Thyroid gland (tissue), 4 donors: Measurements from ENCODE around the gene FAM210A. TPM values are rescaled to one million over a fixed set of nuclear protein-coding genes. Genes with fewer than 3 reads are reported as not detected.

Experiments used
- DNase-seq, 2 donors: peaks; one replicate each; pipeline ENCODE4 v3.0.0-alpha.2; 2019
- H3K27ac ChIP-seq, 3 donors: fragments of 200-600 bp; sonication (generic); 1 replicate in 2 of 3; 2 replicates in 1 of 3; pipeline ENCODE4 v1.5.1; 2016 to 2019; ENCODE audit warnings: mild to moderate bottlenecking in 1 of 3, moderate library complexity in 1 of 3
- H3K27me3 ChIP-seq: fragments of 200-600 bp; sonication (generic); one replicate; pipeline ENCODE4 v1.5.1; 2019
- H3K36me3 ChIP-seq, 2 donors: fragments of 200-600 bp; sonication (generic); one replicate each; pipeline ENCODE4 v1.5.1; 2016 to 2019
- H3K4me1 ChIP-seq, 2 donors: fragments of 200-600 bp; sonication (generic); one replicate each; pipeline ENCODE4 v1.5.1; 2017 to 2019
- H3K4me3 ChIP-seq, 3 donors: fragments of 200-600 bp; sonication (generic); replicated peaks in 1 of 3; 1 replicate in 2 of 3; 2 replicates in 1 of 3; pipeline ENCODE4 v1.5.1; 2016; ENCODE audit warnings: mild to moderate bottlenecking in 1 of 3
- H3K9me3 ChIP-seq: fragments of 200-600 bp; sonication (generic); one replicate; pipeline ENCODE4 v1.5.1; 2017
- CTCF ChIP-seq, 6 experiments: fragments of 200-600 bp in 3 of 6; fragments of 450-650 bp in 3 of 6; sonication (generic) in 3 of 6; IDR thresholded peaks; one replicate each; pipeline ENCODE4 v1.5.1; 2016 to 2019; ENCODE audit warnings: antibody characterized with exemption in 6 of 6, mild to moderate bottlenecking in 2 of 6, inconsistent platforms in 1 of 6, moderate library complexity in 1 of 6
- POLR2A ChIP-seq, 2 donors: fragments of 450-650 bp; IDR thresholded peaks; one replicate each; pipeline ENCODE4 v1.6.1; 2017; ENCODE audit warnings: antibody characterized with exemption in 2 of 2, mild to moderate bottlenecking in 2 of 2, moderate library complexity in 1 of 2
- WGBS, 2 donors: methylation state at CpG; one replicate each; pipeline ENCODE4 v1.1.5; 2017; 5-methylcytosine and 5-hydroxymethylcytosine counted together
- intact Hi-C: fragments of 100-400 bp; cut with DNase I; formaldehyde crosslinking; loops from one replicate; pipeline ENCODE4 v1.15.1; 2023
- total RNA-seq, 4 donors: library from RNA; depleted of rRNA; stranded (reverse); fragments of >200 nt; gene quantifications; one replicate each; pipeline ENCODE4 v1.2.3, GENCODE V29; 2016

FAM210A gene
- total RNA-seq, 4 donors from 2014 or later = 9.1 to 13.8 (median 12.1) TPM

GRCh38 chr18:13621446-13621849, 104.9 kb downstream of the FAM210A start:
- no peaks in the 10 kb centered on the region for H3K9me3 ChIP-seq
- H3K27ac ChIP-seq = no peak overlapping the region
- WGBS, 2 donors = 91 to 95% methylated on average over 15 to 23 of the region's 23 CpGs
- no peak overlapping the region for H3K4me3 ChIP-seq
- no peak for DNase-seq
- no peak for TF ChIP-seq POLR2A (IDR thresholded peaks at IDR 0.05)
- TF ChIP-seq CTCF (IDR thresholded peaks at IDR 0.05) = no peak
- intact Hi-C loops = no loop called here
- H3K4me1 ChIP-seq = peaks cover 0 to 5% of the 10 kb centered on the region in 2 donors
- no peaks in the 10 kb centered on the region for H3K36me3 ChIP-seq
- no peaks in the 10 kb centered on the region for H3K27me3 ChIP-seq

- H3K36me3 ChIP-seq = no peaks in the 10 kb centered on the region
- no peak overlapping the region for H3K4me3 ChIP-seq
- no peaks in the 10 kb centered on the region for H3K9me3 ChIP-seq
- H3K27me3 ChIP-seq = no peaks in the 10 kb centered on the region
- TF ChIP-seq CTCF (IDR thresholded peaks at IDR 0.05) = no peak
- TF ChIP-seq POLR2A (IDR thresholded peaks at IDR 0.05) = no peak
- no peak overlapping the region for H3K27ac ChIP-seq
- intact Hi-C loops = no loop called here
- no peak for DNase-seq
- H3K4me1 ChIP-seq = peaks cover 0 to 5% of the 10 kb centered on the region in 2 donors
- WGBS, 2 donors = 92 to 95% methylated on average over 24 to 29 of the region's 29 CpGs
Measured at GRCh38 chr18:13620818-13621445, 105.4 kb downstream of the FAM210A start.

- Histone ChIP-seq H3K36me3 (no peaks in the 10 kb centered on the region), H3K4me3 (no peak overlapping the region), H3K27ac (no peak overlapping the region), H3K4me1 (peaks cover 0 to 5% of the 10 kb centered on the region in 2 donors), H3K27me3 (no peaks in the 10 kb centered on the region), H3K9me3 (no peaks in the 10 kb centered on the region)
- DNase-seq = no peak
- intact Hi-C loops = no loop called here
- TF ChIP-seq POLR2A (IDR thresholded peaks at IDR 0.05) (no peak), CTCF (IDR thresholded peaks at IDR 0.05) (no peak)
- 87 to 89% methylated on average over 10 of the region's 10 CpGs for WGBS, 2 donors
Measured at GRCh38 chr18:13620206-13620672, 106.1 kb downstream of the FAM210A start.

- H3K4me3 ChIP-seq = no peak overlapping the region
- no peak for DNase-seq
- H3K9me3 ChIP-seq = no peaks in the 10 kb centered on the region
- TF ChIP-seq POLR2A (IDR thresholded peaks at IDR 0.05) (no peak), CTCF (IDR thresholded peaks at IDR 0.05) (no peak)
- intact Hi-C loops = loop anchor here (10.0 kb wide), 1 partner anchor 55 kb away; no protein-coding TSS in a partner anchor
- no peak overlapping the region for H3K27ac ChIP-seq
- H3K4me1 ChIP-seq = peaks cover 0 to 11% of the 10 kb centered on the region in 2 donors
- no peaks in the 10 kb centered on the region for H3K36me3 ChIP-seq
- no peaks in the 10 kb centered on the region for H3K27me3 ChIP-seq
- WGBS, 2 donors = 82 to 85% methylated on average over 11 to 13 of the region's 20 CpGs
Measured at GRCh38 chr18:13619505-13620205, 106.7 kb downstream of the FAM210A start.
